Kidney tubule cell (primary cell): ENCODE measurements around the gene MANSC4.
A peak's percentile ranks its signal among the peaks of the same experiment; 100 is the strongest.

ENCODE experiments used
- DNase-seq: peaks from one replicate; pipeline ENCODE4 v3.0.0-alpha.2; 2018; ENCODE audit warnings: low spot score

Gene MANSC4

GRCh38 chr12:27800819-27801218 is 20.8 kb upstream of the MANSC4 start:
- DNase-seq: no peak

GRCh38 chr12:27797301-27798025 is 17.4 kb upstream of the MANSC4 start:
- no peak for DNase-seq

DNA sequence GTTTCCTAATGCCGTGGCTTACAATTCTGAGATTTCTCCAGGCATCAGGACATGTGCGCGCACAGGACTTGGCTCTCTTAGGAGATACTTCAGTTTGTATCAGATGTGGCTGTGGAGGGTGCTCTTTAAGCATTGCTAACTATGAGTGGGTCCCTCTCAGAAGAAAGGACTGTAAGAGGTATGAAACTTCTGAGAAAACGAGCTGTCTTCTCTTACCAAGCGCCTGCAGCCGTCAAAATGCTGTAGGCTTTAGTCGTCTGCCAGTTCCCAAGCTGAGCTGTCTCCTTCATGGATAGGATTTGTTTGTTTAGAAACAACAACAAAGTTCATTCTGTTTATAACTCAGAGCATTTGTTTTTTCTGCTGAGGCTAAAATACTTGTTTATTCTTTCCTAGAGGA is 16.1 kb upstream of the MANSC4 start:
- DNase-seq: no peak

GRCh38 chr12:27794818-27795584 is 15.0 kb upstream of the MANSC4 start:
- DNase-seq: no peak

- DNase-seq: no peak
Measured at GRCh38 chr12:27790179-27790578, 10.1 kb upstream of the MANSC4 start.

- no peak for DNase-seq
Measured at GRCh38 chr12:27787559-27787958, 7.5 kb upstream of the MANSC4 start.

GRCh38 chr12:27785882-27786570 is 6.0 kb upstream of the MANSC4 start:
- peak; percentile 65 for DNase-seq

- DNase-seq: peak; percentile 3
Measured at GRCh38 chr12:27782481-27782880, 2.4 kb upstream of the MANSC4 start.

GRCh38 chr12:27781680-27782079 is 1.6 kb upstream of the MANSC4 start:
- no peak for DNase-seq

GRCh38 chr12:27780612-27781408 is 774 bp upstream of the MANSC4 start:
- peak; percentile 75 for DNase-seq

DNA sequence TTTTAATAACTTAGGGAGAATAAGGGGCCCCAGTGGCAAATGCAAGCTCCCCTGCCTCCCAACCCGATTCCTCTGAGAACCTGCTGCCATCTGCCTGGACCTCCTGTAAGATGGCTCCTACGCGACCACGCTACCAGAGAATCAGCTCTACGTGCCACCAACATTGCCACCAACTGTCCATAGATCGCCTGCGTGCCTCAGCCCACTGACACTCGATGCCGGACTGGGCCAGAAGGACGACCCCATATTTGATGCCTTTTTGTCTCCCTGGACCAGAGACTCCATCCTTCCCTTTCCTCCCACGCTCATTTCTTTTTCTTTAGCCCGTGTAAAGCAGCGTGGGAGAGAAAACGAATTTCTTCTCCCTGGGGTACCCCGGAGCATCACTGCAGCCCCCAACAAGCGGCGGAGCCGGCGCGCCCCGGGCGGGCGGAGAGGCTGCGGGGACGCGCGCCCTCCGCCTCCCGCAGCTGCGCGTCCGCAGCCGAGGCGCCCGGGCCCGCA is 568 bp downstream of the MANSC4 start:
- no peak for DNase-seq

- no peak for DNase-seq
Measured at GRCh38 chr12:27778206-27778605, 1.8 kb downstream of the MANSC4 start.

- no peak for DNase-seq
Measured at GRCh38 chr12:27777141-27777540, 2.9 kb downstream of the MANSC4 start.

DNA sequence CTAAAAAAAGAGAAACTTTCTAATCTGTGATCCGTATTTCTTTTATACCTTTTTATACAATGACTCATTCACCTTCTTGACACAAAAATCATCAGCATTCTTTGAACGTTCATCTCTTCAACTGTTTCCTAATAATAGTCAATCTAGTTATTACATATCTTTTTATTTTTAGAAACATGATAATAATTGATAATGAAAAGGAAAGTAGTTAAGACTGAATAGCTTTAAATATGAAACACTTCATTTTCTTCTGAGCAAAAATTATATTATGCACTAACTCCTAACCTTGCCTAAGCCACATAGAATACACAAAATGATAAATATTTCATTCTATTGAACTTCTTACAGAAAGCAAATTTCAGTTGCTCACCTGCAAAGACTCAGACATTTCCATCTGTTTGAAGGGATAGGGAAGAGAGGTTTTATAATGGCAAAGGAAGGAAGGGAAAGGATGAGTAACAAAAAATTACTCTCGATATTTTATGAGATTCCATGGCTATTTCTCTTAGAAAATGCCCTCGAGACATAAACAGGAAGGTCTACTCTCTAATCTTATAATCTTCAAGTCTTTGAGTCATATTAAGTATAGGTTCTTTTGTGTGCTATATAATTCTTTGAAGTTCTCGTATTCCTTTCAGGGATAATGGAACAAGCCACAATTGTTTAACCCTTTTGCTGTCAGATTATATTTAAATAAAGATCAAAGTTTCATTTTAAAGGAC is 7.5 kb downstream of the MANSC4 start:
- DNase-seq: no peak

DNA sequence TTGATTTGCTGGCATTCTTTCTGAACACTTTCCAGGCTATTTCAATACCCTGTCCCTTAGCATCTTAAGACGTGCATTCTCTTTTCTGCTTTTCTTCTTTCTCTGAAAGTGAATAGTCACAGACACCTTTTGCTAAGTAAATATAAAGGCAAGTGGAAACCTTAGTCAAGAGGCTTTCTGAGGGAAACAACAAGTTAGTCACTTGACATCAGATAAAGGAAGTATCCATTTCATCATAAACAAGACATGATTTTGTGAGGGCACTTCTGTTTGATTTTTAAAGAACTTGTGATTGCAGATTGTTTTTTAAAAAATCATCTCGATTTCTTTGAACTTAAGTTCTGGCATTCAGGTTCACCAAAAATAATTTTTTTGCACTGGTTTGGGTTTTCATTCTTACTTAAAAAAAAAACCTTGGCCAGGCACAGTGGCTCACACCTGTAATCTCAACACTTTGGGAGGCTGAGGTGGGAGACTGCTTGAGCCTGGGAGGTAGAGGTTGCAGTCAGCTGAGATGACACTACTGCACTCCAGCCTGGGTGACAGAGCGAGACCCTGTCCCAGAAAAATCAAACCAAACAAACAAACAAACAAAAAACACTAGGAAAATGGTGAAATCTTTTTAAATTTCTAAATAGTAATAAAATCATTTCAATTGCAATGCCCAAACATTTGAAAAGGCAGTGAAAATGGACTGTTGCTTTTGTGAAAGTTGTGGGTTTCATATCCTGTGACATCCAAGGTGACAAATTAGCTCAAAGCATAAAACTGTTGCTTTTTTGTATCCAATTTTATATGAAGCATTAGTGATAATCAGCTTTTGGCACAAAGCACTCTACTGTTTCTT is 8.3 kb downstream of the MANSC4 start:
- no peak for DNase-seq

DNA sequence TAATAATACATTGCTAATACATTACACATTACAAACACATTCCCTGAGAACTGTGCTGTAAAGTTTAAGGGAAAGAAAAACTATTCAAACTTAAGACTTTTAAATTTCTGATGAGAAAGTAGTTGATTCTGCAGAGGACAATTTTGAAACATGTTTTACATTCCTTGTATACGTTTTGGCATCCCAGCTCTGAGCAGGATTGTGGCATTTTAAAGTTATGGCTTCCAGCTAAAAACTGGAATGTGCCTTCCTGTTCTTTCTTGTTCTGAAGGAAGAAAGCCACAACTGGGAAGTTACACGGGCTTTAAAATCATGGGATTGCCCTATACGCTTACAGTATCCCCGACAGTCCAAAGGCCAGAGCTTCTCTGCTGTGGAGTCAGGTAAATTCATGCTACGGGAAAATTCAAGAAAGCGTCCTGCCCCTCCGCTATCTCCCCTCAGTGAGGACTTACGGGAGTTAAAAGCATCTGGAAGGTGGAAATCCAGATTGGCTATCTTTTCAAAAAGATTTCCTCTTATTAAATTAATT is 10.8 kb downstream of the MANSC4 start:
- peak; percentile 9 for DNase-seq

DNA sequence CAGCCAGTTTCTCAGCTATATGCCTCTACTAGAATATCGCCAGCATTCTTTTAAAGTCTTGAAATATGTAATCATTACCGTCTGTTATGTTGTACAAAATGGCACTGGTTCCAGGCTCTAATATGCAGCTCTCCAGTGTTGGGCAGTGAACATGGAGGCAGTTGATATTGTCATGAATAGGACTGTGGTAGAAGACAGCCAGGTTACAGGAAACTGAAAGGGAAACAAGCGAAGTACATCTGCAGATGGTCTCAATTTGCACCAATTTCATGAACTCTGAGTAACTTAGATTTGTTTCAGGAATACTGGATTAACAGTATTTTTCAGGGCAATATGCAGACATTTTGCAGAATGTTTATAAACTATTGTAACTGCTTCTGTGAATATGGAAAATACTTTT is 13.4 kb downstream of the MANSC4 start:
- no peak for DNase-seq

GRCh38 chr12:27762757-27763156 is 17.3 kb downstream of the MANSC4 start:
- DNase-seq: no peak

GRCh38 chr12:27756670-27757195 is 23.3 kb downstream of the MANSC4 start:
- DNase-seq: no peak

DNA sequence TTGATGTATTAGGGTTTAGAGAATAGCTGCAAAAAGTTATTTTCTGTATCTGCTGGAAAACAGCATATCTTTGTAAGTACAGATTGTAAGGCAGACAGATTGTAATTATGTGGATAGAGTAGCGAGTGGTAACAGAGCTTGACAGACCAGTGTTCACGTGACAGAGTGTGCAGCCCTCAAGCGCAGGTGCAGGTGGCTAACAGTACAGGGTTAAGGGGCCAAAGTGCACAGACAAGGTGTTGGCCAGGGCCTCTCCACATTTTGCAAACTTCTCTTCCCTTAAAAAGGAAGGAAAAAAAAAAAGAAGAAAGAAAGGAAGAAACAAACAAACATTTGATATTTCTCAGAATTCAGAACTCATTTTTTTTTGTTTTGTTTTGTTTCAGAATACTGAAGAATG is 25.2 kb downstream of the MANSC4 start:
- DNase-seq: no peak
